ENCODE data around the gene RAPGEFL1. TPM values are rescaled to one million over a fixed set of nuclear protein-coding genes. Genes with fewer than 3 reads are reported as not detected.
"Not testable (repeated sequence)": the region's sequence is repeated elsewhere in the genome, so short reads cannot be mapped to it uniquely, and the experiment has no call there.

Gene RAPGEFL1
- 0.46 and 0.99 TPM in 2 replicates for total RNA-seq

GRCh38 chr17:40177275-40177874 is at the start of gene RAPGEFL1:
Gene RAPGEFL1, plus strand, starts transcription at chr17:40177470. Its CDS starts 392 bp downstream, at chr17:40177862.
- no peak for DNase-seq (ENCODE audit: low read depth, low spot score)

GRCh38 chr17:40129498-40129897 is 47.8 kb upstream of the RAPGEFL1 start:
- no peak for DNase-seq (ENCODE audit: low read depth, low spot score)

- no peak for DNase-seq (ENCODE audit: low read depth, low spot score)
Observed at GRCh38 chr17:40130352-40131042, 46.8 kb upstream of the RAPGEFL1 start.

GRCh38 chr17:40134184-40134583 is 43.1 kb upstream of the RAPGEFL1 start:
- no peak for DNase-seq (ENCODE audit: low read depth, low spot score)

GRCh38 chr17:40135817-40136216 is 41.5 kb upstream of the RAPGEFL1 start:
- no peak for DNase-seq (ENCODE audit: low read depth, low spot score)

GRCh38 chr17:40139566-40140058 is 37.7 kb upstream of the RAPGEFL1 start:
- DNase-seq (ENCODE audit: low read depth, low spot score): no peak

GRCh38 chr17:40143166-40143565 is 34.1 kb upstream of the RAPGEFL1 start:
- not testable (repeated sequence) for DNase-seq (ENCODE audit: low read depth, low spot score)

- DNase-seq (ENCODE audit: low read depth, low spot score): no peak
Observed at GRCh38 chr17:40145476-40145875, 31.8 kb upstream of the RAPGEFL1 start.

- DNase-seq (ENCODE audit: low read depth, low spot score): no peak
Observed at GRCh38 chr17:40148527-40148926, 28.7 kb upstream of the RAPGEFL1 start.

GRCh38 chr17:40150276-40150675 is 27.0 kb upstream of the RAPGEFL1 start:
- no peak for DNase-seq (ENCODE audit: low read depth, low spot score)

- DNase-seq (ENCODE audit: low read depth, low spot score): no peak
Observed at GRCh38 chr17:40151414-40151963, 25.8 kb upstream of the RAPGEFL1 start.

GRCh38 chr17:40153603-40154236 is 23.6 kb upstream of the RAPGEFL1 start:
- DNase-seq (ENCODE audit: low read depth, low spot score): no peak

GRCh38 chr17:40157973-40158372 is 19.3 kb upstream of the RAPGEFL1 start:
- no peak for DNase-seq (ENCODE audit: low read depth, low spot score)

GRCh38 chr17:40158438-40159013 is 18.7 kb upstream of the RAPGEFL1 start:
- no peak for DNase-seq (ENCODE audit: low read depth, low spot score)

- no peak for DNase-seq (ENCODE audit: low read depth, low spot score)
Observed at GRCh38 chr17:40159456-40159855, 17.8 kb upstream of the RAPGEFL1 start.

- no peak for DNase-seq (ENCODE audit: low read depth, low spot score)
Observed at GRCh38 chr17:40167685-40168261, 9.5 kb upstream of the RAPGEFL1 start.

GRCh38 chr17:40168262-40168832 is 8.9 kb upstream of the RAPGEFL1 start:
- no peak for DNase-seq (ENCODE audit: low read depth, low spot score)

- no peak for DNase-seq (ENCODE audit: low read depth, low spot score)
Observed at GRCh38 chr17:40170325-40170724, 6.9 kb upstream of the RAPGEFL1 start.

GRCh38 chr17:40171750-40172149 is 5.5 kb upstream of the RAPGEFL1 start:
- DNase-seq (ENCODE audit: low read depth, low spot score): no peak

- DNase-seq (ENCODE audit: low read depth, low spot score): no peak
Observed at GRCh38 chr17:40173091-40173777, 4.0 kb upstream of the RAPGEFL1 start.

- DNase-seq (ENCODE audit: low read depth, low spot score): no peak
Observed at GRCh38 chr17:40173778-40174135, 3.5 kb upstream of the RAPGEFL1 start.
